Esophagus squamous epithelium (tissue), 4 donors: ENCODE data around the gene PPP2R3B.
"Not testable (repeated sequence)": the region's sequence is repeated elsewhere in the genome, so short reads cannot be mapped to it uniquely, and the experiment has no call there.

ENCODE experiments used
- CTCF ChIP-seq, 6 experiments: fragments of 450-650 bp in 4 of 6; fragments of 200-600 bp in 2 of 6; sonication (generic) in 2 of 6; IDR thresholded peaks; one replicate each; pipeline ENCODE4 v1.5.1; 2016 to 2019; ENCODE audit warnings: antibody characterized with exemption in 6 of 6, mild to moderate bottlenecking in 4 of 6, moderate library complexity in 4 of 6
- POLR2A ChIP-seq, 4 donors: fragments of 450-650 bp; IDR thresholded peaks; one replicate each; pipeline ENCODE4 v1.6.1; 2017; ENCODE audit warnings: antibody characterized with exemption in 4 of 4, mild to moderate bottlenecking in 4 of 4, moderate library complexity in 3 of 4

DNA sequence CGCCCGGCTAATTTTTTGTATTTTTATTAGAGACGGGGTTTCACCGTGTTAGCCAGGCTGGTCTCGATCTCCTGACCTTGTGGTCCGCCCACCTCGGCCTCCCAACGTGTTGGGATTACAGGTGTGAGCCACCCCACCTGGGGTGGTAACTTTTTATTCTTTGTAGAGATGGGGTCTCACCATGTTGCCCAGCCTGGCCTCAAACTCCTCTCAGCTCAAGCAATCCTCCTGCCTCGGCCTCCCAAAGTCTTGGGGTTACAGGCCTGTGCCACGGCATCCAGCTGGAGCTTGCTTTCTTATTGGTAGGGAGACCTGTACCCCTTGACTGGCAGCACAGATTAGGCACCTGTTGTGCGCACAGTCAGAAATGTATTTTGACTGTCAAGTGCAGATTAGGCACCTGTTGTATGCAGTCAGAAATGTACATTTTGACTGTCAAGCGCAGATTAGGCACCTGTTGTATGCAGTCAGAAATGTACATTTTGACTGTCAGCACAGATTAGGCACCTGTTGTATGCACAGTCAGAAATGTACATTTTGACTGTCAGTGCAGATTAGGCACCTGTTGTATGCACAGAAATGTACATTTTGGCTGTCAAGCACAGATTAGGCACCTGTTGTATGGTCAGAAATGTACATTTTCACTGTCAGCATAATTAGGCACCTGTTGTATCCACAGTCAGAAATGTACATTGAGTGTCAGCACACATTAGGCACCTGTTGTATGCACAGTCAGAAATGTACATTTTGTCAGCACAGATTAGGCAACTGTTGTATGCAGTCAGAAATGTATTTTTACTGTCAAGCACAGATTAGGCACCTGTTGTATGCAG, 80.7 kb downstream of the PPP2R3B start:
- not testable (repeated sequence) for TF ChIP-seq POLR2A, CTCF (IDR thresholded peaks at IDR 0.05)
